GM21515 (cell line): ENCODE measurements around the gene ANO1.

Source experiments
- ATAC-seq: cut with Tn5 transposase; IDR thresholded peaks from one replicate; pipeline ENCODE4 v1.9.1; 2021; ENCODE audit not compliant: unreplicated experiment

Gene ANO1

DNA sequence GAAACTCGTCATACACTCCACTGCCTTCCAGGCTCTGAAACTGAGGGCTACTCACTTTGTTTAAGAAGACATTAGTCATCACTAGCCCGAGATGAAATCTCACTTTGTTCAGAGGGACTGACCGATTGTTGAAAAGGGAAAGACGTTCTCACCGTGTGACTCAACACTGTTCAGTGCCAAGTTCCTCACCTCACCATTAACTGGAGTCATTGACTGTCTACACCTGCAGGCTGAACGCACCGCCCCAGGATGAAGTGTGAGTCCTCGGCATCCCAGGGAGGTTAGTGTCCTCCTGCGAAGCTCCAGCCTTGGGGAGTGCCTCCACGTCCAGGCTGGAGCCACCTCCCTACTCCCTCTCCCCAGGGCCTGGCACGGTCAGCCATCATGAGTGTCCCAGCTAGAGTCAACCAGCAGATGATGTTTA is 155.4 kb downstream of the ANO1 start:
- ATAC-seq = no peak

DNA sequence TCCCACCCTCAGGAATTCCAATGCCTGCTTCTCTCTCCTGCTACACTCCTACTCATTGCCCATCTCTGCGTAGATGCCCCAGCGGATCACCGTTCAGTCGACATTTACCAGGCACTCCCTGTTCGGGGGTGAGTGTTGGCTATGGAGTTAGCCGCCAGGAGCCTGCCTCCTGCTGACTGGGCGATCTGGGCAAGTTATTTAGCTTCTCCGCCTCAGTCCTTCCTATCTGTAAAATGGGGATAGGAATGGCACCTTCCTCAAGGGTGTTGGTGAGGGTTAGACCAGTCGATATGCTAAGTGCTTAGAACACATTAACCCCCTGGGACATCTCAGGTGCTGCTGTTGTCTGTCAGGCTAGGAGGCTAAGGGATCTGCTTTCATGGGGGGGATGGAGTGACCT is 155.8 kb downstream of the ANO1 start:
- ATAC-seq = no peak
